IMR-90 (cell line): ENCODE results near the gene CD180. TPM values are rescaled to one million over a fixed set of nuclear protein-coding genes. Genes with fewer than 3 reads are reported as not detected.

Experiments used
- ATAC-seq: fragments of 200-7000 bp; cut with Tn5 transposase; 2 replicates; pipeline ENCODE4 v1.9.1; 2020; ENCODE audit warnings: low read depth, mild to moderate bottlenecking, moderate library complexity
- BruUV-seq: library from RNA; stranded (reverse); fragments of 400-500 nt; replicated peaks from 2 replicates; lab custom pipeline; 2021; lab: Mats Ljungman, UMichigan
- CTCF ChIA-PET: fragments of 300-600 bp; formaldehyde crosslinking; extraction: SDS; loops from one replicate; lab custom pipeline; 2021; ENCODE audit warnings: antibody characterized with exemption; lab: Yijun Ruan, JAX
- POLR2A ChIA-PET: fragments of 300-600 bp; sonication (Branson Sonifier 250); formaldehyde crosslinking; loops from one replicate; lab custom pipeline; 2022; ENCODE audit warnings: antibody characterized with exemption; ENCODE audit not compliant: unreplicated experiment; lab: Charles Lee
- DNase-seq: peaks from one replicate; pipeline ENCODE4 v3.0.0; 2013
- H2AFZ ChIP-seq: replicated peaks from 2 replicates; pipeline ENCODE3; 2013; ENCODE audit warnings: low read length, mild to moderate bottlenecking; ENCODE audit not compliant: poor library complexity
- H2AK5ac ChIP-seq: 2 replicates; pipeline ENCODE4 v1.6.1; 2013; ENCODE audit warnings: low read depth, low read length, inconsistent platforms
- H2AK9ac ChIP-seq: replicated peaks from 2 replicates; pipeline ENCODE3; 2013; ENCODE audit warnings: mild to moderate bottlenecking, low read depth, low read length, moderate library complexity; ENCODE audit not compliant: poor library complexity
- H2BK120ac ChIP-seq: 2 replicates; pipeline ENCODE4 v1.6.1; 2013; ENCODE audit warnings: low read depth, low read length, inconsistent platforms
- H2BK15ac ChIP-seq: 3 replicates; pipeline ENCODE4 v1.6.1; 2013; ENCODE audit warnings: low read depth, low read length, inconsistent platforms
- H2BK20ac ChIP-seq: 2 replicates; pipeline ENCODE4 v1.6.1; 2013; ENCODE audit warnings: low read depth, mild to moderate bottlenecking, inconsistent platforms, low read length, moderate library complexity
- H2BK5ac ChIP-seq: 2 replicates; pipeline ENCODE4 v1.6.1; 2013; ENCODE audit warnings: mild to moderate bottlenecking, low read depth, low read length, inconsistent platforms; ENCODE audit not compliant: poor library complexity, severe bottlenecking
- H3K14ac ChIP-seq: replicated peaks from 2 replicates; pipeline ENCODE4 v1.6.1; 2013; ENCODE audit warnings: low read depth, low read length, inconsistent platforms
- H3K18ac ChIP-seq: 2 replicates; pipeline ENCODE4 v1.6.1; 2013; ENCODE audit warnings: low read depth, low read length, control low read depth
- H3K23ac ChIP-seq: 2 replicates; pipeline ENCODE4 v1.6.1; 2013; ENCODE audit warnings: low read depth, low read length, inconsistent platforms
- H3K27ac ChIP-seq: 2 replicates; pipeline ENCODE4 v1.5.1; 2013; ENCODE audit warnings: mild to moderate bottlenecking, control low read depth, low read length; ENCODE audit not compliant: insufficient read depth
- H3K27me3 ChIP-seq: 2 replicates; pipeline ENCODE4 v1.6.1; 2013; ENCODE audit warnings: low read length; ENCODE audit not compliant: control insufficient read depth, insufficient read depth
- H3K36me3 ChIP-seq: 2 replicates; pipeline ENCODE4 v1.6.1; 2013; ENCODE audit warnings: low read length, mixed read lengths; ENCODE audit not compliant: control insufficient read depth, insufficient read depth
- H3K4ac ChIP-seq: 2 replicates; pipeline ENCODE4 v1.6.1; 2013; ENCODE audit warnings: low read depth, low read length, inconsistent platforms
- H3K4me1 ChIP-seq: 2 replicates; pipeline ENCODE4 v1.6.1; 2013; ENCODE audit warnings: low read length, mixed read lengths; ENCODE audit not compliant: control insufficient read depth, insufficient read depth
- H3K4me2 ChIP-seq: 2 replicates; pipeline ENCODE4 v1.6.1; 2013; ENCODE audit warnings: low read depth, mild to moderate bottlenecking, control low read depth, low read length, moderate library complexity
- H3K4me3 ChIP-seq: 2 replicates; pipeline ENCODE4 v1.5.1; 2013; ENCODE audit warnings: low read depth, mild to moderate bottlenecking, control low read depth, low read length, moderate library complexity; ENCODE audit not compliant: insufficient read depth
- H3K56ac ChIP-seq: 2 replicates; pipeline ENCODE4 v1.6.1; 2013; ENCODE audit warnings: low read length, inconsistent platforms; ENCODE audit not compliant: insufficient read depth; ENCODE audit errors: extremely low read depth
- H3K79me1 ChIP-seq, 2 experiments: 2 replicates each; pipeline ENCODE4 v1.6.1; 2013; ENCODE audit warnings: low read length in 2 of 2, inconsistent platforms in 1 of 2, low read depth in 1 of 2
- H3K9ac ChIP-seq: 2 replicates; pipeline ENCODE4 v1.6.1; 2013; ENCODE audit warnings: low read depth, low read length, control low read depth
- H3K9me1 ChIP-seq: 2 replicates; pipeline ENCODE4 v1.6.1; 2013; ENCODE audit warnings: low read length, inconsistent platforms; ENCODE audit not compliant: insufficient read depth
- H3K9me3 ChIP-seq: 2 replicates; pipeline ENCODE4 v1.6.1; 2013; ENCODE audit warnings: low read length; ENCODE audit not compliant: control insufficient read depth, insufficient read depth
- H4K20me1 ChIP-seq: 2 replicates; pipeline ENCODE4 v1.6.1; 2013; ENCODE audit warnings: low read length, inconsistent platforms; ENCODE audit not compliant: insufficient read depth
- H4K5ac ChIP-seq: 2 replicates; pipeline ENCODE4 v1.6.1; 2013; ENCODE audit warnings: mild to moderate bottlenecking, low read depth, low read length, control low read depth
- H4K8ac ChIP-seq, 2 experiments: 2 replicates each; pipeline ENCODE4 v1.6.1; 2013; ENCODE audit warnings: low read depth in 2 of 2, low read length in 2 of 2, control low read depth in 1 of 2, inconsistent platforms in 1 of 2
- H4K91ac ChIP-seq: 2 replicates; pipeline ENCODE4 v1.6.1; 2013; ENCODE audit warnings: low read depth, low read length, inconsistent platforms; ENCODE audit not compliant: insufficient read depth
- CEBPB ChIP-seq: IDR thresholded peaks from 2 replicates; pipeline ENCODE4 v1.6.1; 2012; ENCODE audit warnings: low read depth, low read length, improper control_type of control experiment
- FOS ChIP-seq: fragments of 150-350 bp; IDR thresholded peaks from 2 replicates; pipeline ENCODE4 v1.6.1; 2016; ENCODE audit warnings: low read depth, low read length
- MAFK ChIP-seq: IDR thresholded peaks from 2 replicates; pipeline ENCODE4 v1.6.1; 2012; ENCODE audit warnings: low read depth, low read length, improper control_type of control experiment
- MXI1 ChIP-seq: IDR thresholded peaks from 2 replicates; pipeline ENCODE4 v1.6.1; 2012; ENCODE audit warnings: low read depth, mild to moderate bottlenecking, low read length, moderate library complexity, borderline replicate concordance
- POLR2A ChIP-seq: IDR thresholded peaks from 2 replicates; pipeline ENCODE4 v1.6.1; 2012; ENCODE audit warnings: mild to moderate bottlenecking, low read depth, low read length
- RFX5 ChIP-seq: IDR thresholded peaks from 2 replicates; pipeline ENCODE4 v1.8.0; 2012; ENCODE audit warnings: low read depth, mild to moderate bottlenecking, low read length, moderate library complexity
- USF2 ChIP-seq: fragments of 150-350 bp; IDR thresholded peaks from 2 replicates; pipeline ENCODE4 v1.6.1; 2017; ENCODE audit warnings: mild to moderate bottlenecking, antibody characterized with exemption, low read length, low read depth
- WGBS, 2 experiments: methylation state at CpG; one replicate each; pipeline versions ENCODE4 v1.1.5 to v1.1.7; 2013; ENCODE audit warnings: missing lambda C conversion rate in 2 of 2; ENCODE audit not compliant: insufficient read length in 1 of 2; ENCODE audit errors: extremely low coverage in 2 of 2; 5-methylcytosine and 5-hydroxymethylcytosine counted together
- dilution Hi-C: fragments of 300-500 bp; cut with HindIII; formaldehyde crosslinking; loops from one replicate; pipeline ENCODE4 v1.14.3; 2018; ENCODE audit warnings: low sequenced_read_pairs; ENCODE audit not compliant: unreplicated experiment
- in situ Hi-C: fragments of 300-500 bp; cut with MboI; formaldehyde crosslinking; loops from 3 replicates; pipeline ENCODE4 v1.14.3; 2019; ENCODE audit warnings: low sequenced_read_pairs, inconsistent platforms, mixed read lengths
- intact Hi-C: fragments of 100-400 bp; cut with micrococcal nuclease; formaldehyde crosslinking; loops from 2 replicates; pipeline ENCODE4 v1.10.0; 2022
- polyA plus RNA-seq, 3 experiments: library from polyadenylated mRNA; depleted of rRNA; stranded (reverse); fragments of >200 nt; gene quantifications; 2 replicates each; pipeline ENCODE4 v1.2.3, GENCODE V29; 2012; ENCODE audit warnings: low replicate concordance in 1 of 3
- total RNA-seq: library from RNA; depleted of rRNA; stranded (reverse); fragments of >200 nt; gene quantifications from 2 replicates; pipeline ENCODE4 v1.2.3, GENCODE V29; 2012

The CD180 gene
- total and polyA plus RNA-seq, 2 of the 4 experiments (the other 2 are of a cell fraction) = not detected

DNA sequence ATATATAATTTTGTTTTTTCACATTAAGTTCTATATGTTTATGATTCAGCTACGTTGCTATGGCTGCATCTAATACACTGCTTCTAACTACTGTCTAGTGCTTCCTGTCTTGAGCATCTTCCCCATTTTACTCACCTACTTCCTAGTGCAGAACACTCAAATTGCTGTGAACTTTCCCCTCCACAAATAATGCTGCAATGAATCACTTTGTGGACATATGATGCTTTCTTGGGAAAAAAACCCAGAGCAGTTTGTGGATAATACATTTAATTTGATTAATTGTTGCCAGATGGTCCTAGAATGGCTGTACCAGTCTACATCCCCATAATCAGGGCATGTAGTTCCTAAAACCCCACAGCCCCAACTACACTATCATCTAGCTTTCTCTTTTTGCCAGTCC is 18.5 kb downstream of the CD180 start:
- in situ Hi-C loops (no loop called here), dilution Hi-C loops (no loop called here)
- DNase-seq = peak; percentile 10

More for the DNA sequence above, 18.5 kb downstream of the CD180 start:
- H3K36me3 ChIP-seq = no peaks in the 10 kb centered on the region
- H2BK5ac ChIP-seq = no peak overlapping the region
- no peak overlapping the region for H4K8ac ChIP-seq
- BruUV-seq = no TSS peak
- H3K27me3 ChIP-seq = no peaks in the 10 kb centered on the region
- H3K4ac ChIP-seq = no peak overlapping the region
- H3K9me1 ChIP-seq = no peaks in the 10 kb centered on the region
- CTCF ChIA-PET = no interaction called here
- H4K91ac ChIP-seq = no peak overlapping the region
- POLR2A ChIA-PET = no interaction called here
- no peaks in the 10 kb centered on the region for H3K4me1 ChIP-seq
- no peaks in the 10 kb centered on the region for H3K9me3 ChIP-seq
- intact Hi-C loops = no loop called here
- no peak overlapping the region for H3K4me2 ChIP-seq
- H3K79me1 ChIP-seq = no peaks in the 10 kb centered on the region
- H2AFZ ChIP-seq = no peak overlapping the region
- no peak overlapping the region for H3K18ac ChIP-seq
- no peak overlapping the region for H3K9ac ChIP-seq
- H3K23ac ChIP-seq = no peak overlapping the region
- TF ChIP-seq FOS (no peak), MXI1 (no peak), CEBPB (no peak), USF2 (no peak), RFX5 (no peak), MAFK (no peak), POLR2A (no peak)
- H3K56ac ChIP-seq = no peak overlapping the region
- no peak overlapping the region for H3K27ac ChIP-seq
- no peak overlapping the region for H4K5ac ChIP-seq
- no peak overlapping the region for H2AK9ac ChIP-seq
- H2BK120ac ChIP-seq = no peak overlapping the region
- H2BK20ac ChIP-seq = no peak overlapping the region
- ATAC-seq = no peak
- no peak overlapping the region for H2AK5ac ChIP-seq
- WGBS, 2 experiments = no CpG with 5 or more reads among the region's 1 CpG
- no peak overlapping the region for H3K14ac ChIP-seq
- no peaks in the 10 kb centered on the region for H4K20me1 ChIP-seq
- H2BK15ac ChIP-seq = no peak overlapping the region
- H3K4me3 ChIP-seq = no peak overlapping the region
